Left lobe of liver (tissue), 2 donors: ENCODE measurements around the gene SPOCK1. TPM values are rescaled to one million over a fixed set of nuclear protein-coding genes. Genes with fewer than 3 reads are reported as not detected.

Source experiments
- ATAC-seq: fragments of 200-7000 bp; cut with Tn5 transposase; one replicate; pipeline ENCODE4 v1.9.1; 2020; ENCODE audit warnings: mild to moderate bottlenecking, moderate library complexity
- DNase-seq: peaks from one replicate; pipeline ENCODE4 v3.0.0-alpha.2; 2020; ENCODE audit warnings: low spot score
- total RNA-seq: library from RNA; stranded (reverse); gene quantifications from one replicate; pipeline ENCODE4 v1.2.1, GENCODE V29; 2021
- donor health status: DM: no; HTN: no; CAD: no; lungs with moderate emphysema.
- donor health status: DM: no; HTN: yes; CAD: no.

Gene SPOCK1
- total RNA-seq, 1 donor from 2014 or later, result 0.40 TPM

GRCh38 chr5:137091472-137091871 lies 407.7 kb downstream of the SPOCK1 start:
- no peak for DNase-seq

GRCh38 chr5:137090721-137091120 lies 408.4 kb downstream of the SPOCK1 start:
- ATAC-seq, result no peak
- no peak for DNase-seq

More at GRCh38 chr5:137091472-137091871, 407.7 kb downstream of the SPOCK1 start:
- no peak for ATAC-seq

DNA sequence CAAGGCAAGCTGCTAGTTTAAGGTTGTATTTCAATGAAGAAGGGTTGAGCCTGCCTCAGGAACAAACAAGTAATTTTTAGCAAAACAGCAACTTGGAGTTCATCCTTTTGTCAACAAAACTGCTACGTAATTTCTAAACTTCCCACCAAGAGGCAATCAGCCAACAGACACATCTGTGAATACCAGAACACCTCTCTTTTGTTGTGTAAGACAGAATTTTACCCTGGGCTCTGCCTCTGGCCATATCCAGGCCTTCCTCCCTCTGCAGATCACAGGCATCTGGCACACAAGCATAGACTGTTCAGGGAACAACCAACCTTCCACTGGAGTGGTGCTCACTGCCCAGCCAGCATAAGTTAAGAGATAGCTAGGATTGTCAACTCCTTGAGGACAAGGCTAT lies 409.0 kb downstream of the SPOCK1 start:
- ATAC-seq (no peak), DNase-seq (no peak)

- DNase-seq (no peak), ATAC-seq (no peak)
Observed at GRCh38 chr5:137088175-137088574, 411.0 kb downstream of the SPOCK1 start.

DNA sequence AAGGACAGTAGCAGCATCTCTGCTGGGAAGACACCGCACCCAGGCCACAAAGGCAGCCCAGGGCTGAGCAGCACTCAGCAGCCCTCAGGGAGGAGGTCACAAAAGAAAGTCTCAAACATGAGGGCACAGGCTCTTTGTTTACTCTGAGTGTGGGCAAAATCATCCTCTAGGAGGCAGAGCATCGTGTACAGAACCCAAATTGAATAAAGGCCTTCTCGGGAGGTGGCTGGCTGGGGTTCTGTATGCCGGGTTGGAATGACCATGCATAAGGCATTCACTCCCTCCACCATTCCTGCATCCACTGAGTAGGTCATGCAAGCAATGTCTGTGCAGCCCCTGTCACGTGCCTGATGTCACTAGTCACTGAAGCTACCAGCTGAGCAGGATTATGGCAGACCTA lies 412.8 kb downstream of the SPOCK1 start:
- ATAC-seq (no peak), DNase-seq (no peak)

DNA sequence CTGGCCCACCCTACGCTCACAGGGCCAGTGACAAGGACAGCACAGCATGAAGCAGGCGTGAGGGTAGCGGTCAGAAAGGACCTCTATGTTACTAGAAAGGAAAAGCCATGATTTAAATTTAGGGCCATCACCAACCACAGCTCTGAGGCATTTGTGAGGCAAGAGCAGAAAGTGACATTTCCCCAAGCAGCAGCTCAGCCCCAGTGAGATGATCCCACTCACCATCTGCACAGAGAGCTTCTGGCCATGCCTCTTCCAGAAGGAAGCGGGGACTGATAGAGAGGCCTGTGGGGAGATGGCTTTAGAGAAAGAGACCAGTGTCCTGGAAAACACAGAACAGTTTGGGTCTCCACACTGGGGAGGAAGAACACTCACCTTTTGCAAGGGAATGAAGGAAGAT lies 413.9 kb downstream of the SPOCK1 start:
- no peak for ATAC-seq
- no peak for DNase-seq

- DNase-seq, result no peak
- no peak for ATAC-seq
Observed at GRCh38 chr5:137084016-137084415, 415.1 kb downstream of the SPOCK1 start.

- DNase-seq (no peak), ATAC-seq (no peak)
Observed at GRCh38 chr5:137082951-137083350, 416.2 kb downstream of the SPOCK1 start.

GRCh38 chr5:137078171-137078665 lies 420.9 kb downstream of the SPOCK1 start:
- DNase-seq (no peak), ATAC-seq (no peak)

DNA sequence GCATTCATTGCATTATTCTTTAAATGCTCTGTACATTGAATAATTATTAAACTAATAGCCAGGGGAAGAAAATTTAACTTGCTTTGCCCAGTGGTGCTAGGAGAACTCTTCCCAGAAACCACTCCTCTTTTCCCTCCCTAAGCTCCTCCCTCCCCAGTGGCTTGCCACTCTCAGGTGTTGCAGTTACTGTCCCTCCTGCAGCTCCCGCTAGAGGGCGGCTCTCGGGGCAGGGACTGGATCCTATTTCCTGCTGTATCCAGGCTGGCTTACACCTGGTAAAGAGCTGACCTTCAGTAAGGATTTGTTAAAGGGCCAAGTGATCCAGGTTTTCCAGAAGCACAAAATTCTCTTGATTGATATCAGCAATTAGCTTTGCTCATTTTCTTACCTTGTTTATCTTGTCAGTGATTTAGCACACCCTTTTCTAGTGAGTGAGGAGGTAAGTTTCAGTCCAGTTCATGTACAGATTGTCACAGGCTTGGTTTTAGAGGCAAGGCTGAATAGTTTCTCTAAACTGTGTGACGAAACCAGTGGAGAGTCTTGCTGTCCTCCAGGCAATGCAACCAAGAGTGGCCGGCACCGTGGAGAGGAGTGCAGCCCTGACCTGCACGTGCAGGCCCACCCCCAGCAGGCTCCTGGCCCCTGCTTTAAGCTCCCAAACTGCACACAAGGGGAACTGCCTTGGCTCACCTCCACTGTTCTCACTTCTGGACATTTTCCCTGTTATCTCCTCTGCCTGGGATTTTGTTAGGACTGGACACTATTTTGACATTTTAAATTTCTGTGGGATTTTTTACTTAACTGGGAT lies 423.8 kb downstream of the SPOCK1 start:
- peak; percentile 51 for DNase-seq
- ATAC-seq, result peak; percentile 94

DNA sequence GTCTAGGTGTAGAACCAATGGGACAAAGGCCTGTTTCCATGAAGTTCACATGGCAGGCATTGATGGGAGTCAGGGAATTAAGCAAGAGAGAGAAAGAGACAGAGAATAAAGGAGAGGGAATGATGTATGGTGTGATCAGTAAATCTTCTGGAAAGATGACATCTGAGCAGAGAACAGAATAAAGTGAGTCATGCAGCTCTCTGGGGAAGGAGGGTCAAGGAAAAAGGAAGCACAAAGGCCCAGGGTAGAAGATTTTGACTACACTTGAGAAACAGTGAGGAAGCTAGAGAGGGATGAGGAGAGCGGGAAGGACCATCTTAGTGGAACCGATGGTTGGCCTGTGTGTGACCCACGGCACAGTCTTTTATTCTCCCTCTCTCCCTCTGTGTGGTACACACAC lies 425.9 kb downstream of the SPOCK1 start:
- no peak for DNase-seq
- ATAC-seq, result no peak

- ATAC-seq, result no peak
Observed at GRCh38 chr5:137072361-137073115, 426.6 kb downstream of the SPOCK1 start.

GRCh38 chr5:137071931-137072330 lies 427.2 kb downstream of the SPOCK1 start:
- DNase-seq (no peak), ATAC-seq (no peak)

More at GRCh38 chr5:137072361-137073115, 426.6 kb downstream of the SPOCK1 start:
- no peak for DNase-seq

DNA sequence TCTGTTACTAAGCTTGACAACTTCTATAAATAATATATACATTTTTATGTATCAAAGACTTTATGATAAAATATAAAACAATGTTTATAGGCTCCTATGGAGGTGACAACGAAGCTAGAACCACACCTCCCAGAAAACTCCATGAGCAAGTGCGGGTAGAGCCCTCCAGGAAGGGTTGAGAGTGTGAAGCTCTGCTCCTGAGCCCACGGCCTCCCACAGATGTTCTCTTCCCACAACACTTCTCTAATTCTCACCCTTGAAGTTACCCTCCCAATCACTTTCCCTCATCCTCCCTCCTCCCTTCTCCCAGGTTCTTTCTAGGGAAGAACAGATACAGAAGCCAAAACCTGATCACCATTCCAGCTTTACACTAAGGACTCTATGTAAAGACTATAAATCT lies 427.6 kb downstream of the SPOCK1 start:
- ATAC-seq, result no peak
- no peak for DNase-seq

GRCh38 chr5:137070521-137070920 lies 428.6 kb downstream of the SPOCK1 start:
- ATAC-seq (no peak), DNase-seq (no peak)

- ATAC-seq, result no peak
- DNase-seq, result no peak
Observed at GRCh38 chr5:137069358-137069757, 429.8 kb downstream of the SPOCK1 start.

DNA sequence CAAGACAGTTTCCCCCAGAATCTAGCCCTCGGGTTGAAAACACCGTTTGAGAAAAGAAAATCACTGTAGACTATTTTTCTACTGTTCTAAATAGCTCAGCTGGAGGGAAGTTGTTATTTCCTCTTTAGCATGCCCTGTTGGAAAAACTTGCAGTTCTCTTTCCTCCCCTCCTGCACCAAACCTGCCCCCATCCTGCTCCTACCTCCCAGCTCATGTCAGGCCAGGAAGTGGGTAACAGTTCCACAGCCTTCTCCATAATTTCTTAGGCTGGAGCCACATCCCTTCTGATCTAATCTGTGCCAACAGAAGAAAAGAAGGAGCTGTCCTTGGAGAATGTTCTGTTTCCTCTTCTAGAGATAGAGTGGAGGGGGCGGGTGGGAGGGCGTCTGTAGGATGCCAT lies 437.7 kb downstream of the SPOCK1 start:
- DNase-seq (no peak), ATAC-seq (no peak)

DNA sequence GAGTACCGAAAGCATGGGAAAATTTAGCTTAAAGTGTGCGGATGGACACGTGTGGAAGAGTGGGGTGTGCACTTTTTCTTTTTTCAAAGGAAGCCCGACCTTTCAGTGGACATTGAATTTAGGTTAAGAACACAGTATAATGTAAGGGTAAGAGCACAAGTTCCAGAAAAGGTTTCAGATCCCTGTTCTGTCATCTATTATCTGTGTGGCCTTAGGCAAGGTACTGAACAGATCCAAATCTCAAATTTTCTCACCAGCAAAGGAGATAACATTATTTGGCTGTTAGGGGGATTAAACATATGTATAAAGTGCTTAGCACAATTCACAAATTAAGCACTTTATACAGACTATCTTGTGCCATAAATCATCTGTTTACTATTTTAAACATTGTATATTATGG lies 441.0 kb downstream of the SPOCK1 start:
- ATAC-seq (no peak), DNase-seq (no peak)

DNA sequence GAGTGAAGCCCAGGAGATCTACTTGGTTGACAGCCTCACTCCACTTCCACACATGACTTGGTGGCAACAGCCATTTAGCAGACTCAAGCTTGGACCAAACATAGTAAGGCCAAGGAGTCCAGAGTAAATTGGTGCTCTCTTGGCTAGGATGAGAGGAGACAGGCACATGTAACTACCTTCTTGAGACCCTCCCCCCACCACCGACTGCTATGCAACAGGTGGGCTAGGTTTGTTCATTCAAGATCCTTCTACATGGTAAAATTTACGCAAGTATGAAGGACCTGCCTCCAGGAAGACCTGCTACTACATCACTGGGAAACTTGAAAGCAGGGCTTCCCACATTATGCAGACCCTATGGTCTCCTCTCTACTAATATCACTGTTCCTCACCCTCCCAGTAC lies 442.4 kb downstream of the SPOCK1 start:
- no peak for ATAC-seq
- DNase-seq, result no peak

- DNase-seq, result no peak
- no peak for ATAC-seq
Observed at GRCh38 chr5:137055271-137055872, 443.8 kb downstream of the SPOCK1 start.

DNA sequence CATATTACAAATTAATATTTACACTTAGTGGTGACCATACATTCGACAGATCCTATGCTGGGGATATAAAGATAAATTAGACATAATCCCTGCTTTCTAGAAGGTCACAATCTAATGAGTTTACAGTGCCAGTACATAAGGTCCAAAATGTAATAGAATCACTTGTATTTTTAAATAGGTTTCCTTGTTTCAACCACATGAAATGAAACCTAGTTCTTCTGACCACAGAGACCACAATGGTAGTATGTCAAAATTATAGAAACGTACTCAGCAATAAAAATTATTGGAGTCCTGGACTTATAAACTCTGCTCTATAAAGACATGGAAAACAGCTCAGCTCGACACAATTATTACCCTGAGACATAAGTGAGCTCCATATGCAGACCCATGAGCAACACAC lies 444.3 kb downstream of the SPOCK1 start:
- ATAC-seq, result no peak
- no peak for DNase-seq

DNA sequence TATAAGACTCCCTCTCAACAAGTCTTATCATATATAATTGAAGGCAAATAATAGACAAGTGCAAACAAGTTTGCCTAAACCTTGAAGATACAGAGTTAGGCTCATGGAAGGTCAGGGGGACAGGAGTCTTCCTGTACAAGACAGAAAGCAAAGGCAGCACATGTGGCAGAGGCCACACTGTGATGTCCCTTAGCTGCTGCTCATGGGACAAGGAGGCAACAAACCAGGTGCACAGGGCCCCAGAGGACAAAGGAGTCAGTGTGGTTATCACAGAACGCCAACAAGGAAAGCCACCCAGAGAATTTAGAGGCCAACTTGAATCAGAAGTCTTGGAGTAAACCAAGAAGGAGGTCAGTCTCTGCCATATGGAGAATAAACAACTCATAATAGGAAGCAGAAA lies 444.8 kb downstream of the SPOCK1 start:
- no peak for DNase-seq

More for the DNA sequence above, 444.8 kb downstream of the SPOCK1 start:
- no peak for ATAC-seq
